Measurements from ENCODE around the gene RNF112. TPM values are rescaled to one million over a fixed set of nuclear protein-coding genes. Genes with fewer than 3 reads are reported as not detected.

Gene RNF112, protein sequence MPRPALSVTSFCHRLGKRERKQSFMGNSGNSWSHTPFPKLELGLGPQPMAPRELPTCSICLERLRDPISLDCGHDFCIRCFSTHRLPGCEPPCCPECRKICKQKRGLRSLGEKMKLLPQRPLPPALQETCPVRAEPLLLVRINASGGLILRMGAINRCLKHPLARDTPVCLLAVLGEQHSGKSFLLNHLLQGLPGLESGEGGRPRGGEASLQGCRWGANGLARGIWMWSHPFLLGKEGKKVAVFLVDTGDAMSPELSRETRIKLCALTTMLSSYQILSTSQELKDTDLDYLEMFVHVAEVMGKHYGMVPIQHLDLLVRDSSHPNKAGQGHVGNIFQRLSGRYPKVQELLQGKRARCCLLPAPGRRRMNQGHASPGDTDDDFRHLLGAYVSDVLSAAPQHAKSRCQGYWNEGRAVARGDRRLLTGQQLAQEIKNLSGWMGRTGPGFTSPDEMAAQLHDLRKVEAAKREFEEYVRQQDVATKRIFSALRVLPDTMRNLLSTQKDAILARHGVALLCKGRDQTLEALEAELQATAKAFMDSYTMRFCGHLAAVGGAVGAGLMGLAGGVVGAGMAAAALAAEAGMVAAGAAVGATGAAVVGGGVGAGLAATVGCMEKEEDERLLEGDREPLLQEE
- polyA plus RNA-seq (33.3 and 34.7 TPM in 2 replicates), polyA minus RNA-seq (10.2 and 11.1 TPM in 2 replicates)

GRCh38 chr17:19410875-19411620 is at the start of gene RNF112:
Gene RNF112 (plus strand): TSS chr17:19411232. CDS start chr17:19411409, 177 bp downstream.
- peak within 1 kb of the TSS; percentile 59 for H3K4me3 ChIP-seq (ENCODE audit: low read length)
- no peaks in the 10 kb centered on the region for H3K79me2 ChIP-seq (replicated peaks; ENCODE audit: insufficient read depth, low read length)
- H3K27me3 ChIP-seq (ENCODE audit: insufficient read depth, low read depth, low read length) = no peaks in the 10 kb centered on the region
- H2AFZ ChIP-seq (ENCODE audit: low read depth, low read length) = peak within 1 kb of the TSS; percentile 74
- H3K4me2 ChIP-seq (ENCODE audit: low read length) = peak within 1 kb of the TSS; percentile 48
- no peaks in the 10 kb centered on the region for H3K9me3 ChIP-seq (ENCODE audit: low read length)
- no peaks in the 10 kb centered on the region for H3F3A ChIP-seq (ENCODE audit: insufficient read depth, low read length, poor library complexity, severe bottlenecking)
- peak; percentile 64 for TF ChIP-seq EP300 (conservative IDR thresholded peaks at IDR 0.05; ENCODE audit: poor library complexity, severe bottlenecking)
- TF ChIP-seq, protein P1, sequence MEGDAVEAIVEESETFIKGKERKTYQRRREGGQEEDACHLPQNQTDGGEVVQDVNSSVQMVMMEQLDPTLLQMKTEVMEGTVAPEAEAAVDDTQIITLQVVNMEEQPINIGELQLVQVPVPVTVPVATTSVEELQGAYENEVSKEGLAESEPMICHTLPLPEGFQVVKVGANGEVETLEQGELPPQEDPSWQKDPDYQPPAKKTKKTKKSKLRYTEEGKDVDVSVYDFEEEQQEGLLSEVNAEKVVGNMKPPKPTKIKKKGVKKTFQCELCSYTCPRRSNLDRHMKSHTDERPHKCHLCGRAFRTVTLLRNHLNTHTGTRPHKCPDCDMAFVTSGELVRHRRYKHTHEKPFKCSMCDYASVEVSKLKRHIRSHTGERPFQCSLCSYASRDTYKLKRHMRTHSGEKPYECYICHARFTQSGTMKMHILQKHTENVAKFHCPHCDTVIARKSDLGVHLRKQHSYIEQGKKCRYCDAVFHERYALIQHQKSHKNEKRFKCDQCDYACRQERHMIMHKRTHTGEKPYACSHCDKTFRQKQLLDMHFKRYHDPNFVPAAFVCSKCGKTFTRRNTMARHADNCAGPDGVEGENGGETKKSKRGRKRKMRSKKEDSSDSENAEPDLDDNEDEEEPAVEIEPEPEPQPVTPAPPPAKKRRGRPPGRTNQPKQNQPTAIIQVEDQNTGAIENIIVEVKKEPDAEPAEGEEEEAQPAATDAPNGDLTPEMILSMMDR (IDR thresholded peaks at IDR 0.05; ENCODE audit: poor library complexity, severe bottlenecking) = no peak
- TF ChIP-seq TAF1 (IDR thresholded peaks at IDR 0.05; ENCODE audit: low read depth) = peak; percentile 69
- TF ChIP-seq REST (IDR thresholded peaks at IDR 0.05; ENCODE audit: borderline replicate concordance) = peak; percentile 85
- TF ChIP-seq POLR2AphosphoS5 (IDR thresholded peaks at IDR 0.05) = peak; percentile 57
- peak; percentile 52 for TF ChIP-seq SMC3 (conservative IDR thresholded peaks at IDR 0.05; ENCODE audit: poor library complexity)
- peak; percentile 50 for TF ChIP-seq RAD21 (conservative IDR thresholded peaks at IDR 0.05)
- no peak for TF ChIP-seq EZH2 (IDR thresholded peaks at IDR 0.05; ENCODE audit: borderline replicate concordance, insufficient read depth, low read length, poor library complexity, severe bottlenecking)
- peak; percentile 31 for TF ChIP-seq MXI1 (conservative IDR thresholded peaks at IDR 0.05; ENCODE audit: poor library complexity, severe bottlenecking)
- no peaks in the 10 kb centered on the region for H3K36me3 ChIP-seq (ENCODE audit: insufficient read depth, low read length)
- H3K9ac ChIP-seq (ENCODE audit: low read length) = peak within 1 kb of the TSS; percentile 70
- H3K9me2 ChIP-seq (ENCODE audit: insufficient read depth, low read length) = no peaks in the 10 kb centered on the region
- H4K20me1 ChIP-seq (ENCODE audit: insufficient read depth) = no peaks in the 10 kb centered on the region
- peak within 1 kb of the TSS; percentile 74 for H3K27ac ChIP-seq (ENCODE audit: low read length)

GRCh38 chr17:19361326-19361725 is 49.7 kb upstream of the RNF112 start:
- Histone ChIP-seq H3K4me2 (ENCODE audit: low read length) (peak overlapping the region; percentile 91), H4K20me1 (ENCODE audit: insufficient read depth) (no peaks in the 10 kb centered on the region), H3K9me2 (ENCODE audit: insufficient read depth, low read length) (no peaks in the 10 kb centered on the region), H3K9me3 (ENCODE audit: low read length) (no peaks in the 10 kb centered on the region), H3K4me3 (ENCODE audit: low read length) (peak overlapping the region; percentile 98), H3K36me3 (ENCODE audit: insufficient read depth, low read length) (peaks cover 13% of the 10 kb centered on the region), H3K27ac (ENCODE audit: low read length) (no peak overlapping the region), H3K79me2 (replicated peaks; ENCODE audit: insufficient read depth, low read length) (peaks cover 7% of the 10 kb centered on the region), H3K27me3 (ENCODE audit: insufficient read depth, low read depth, low read length) (no peaks in the 10 kb centered on the region), H2AFZ (ENCODE audit: low read depth, low read length) (no peak overlapping the region), H3K9ac (ENCODE audit: low read length) (peak overlapping the region; percentile 87), H3F3A (ENCODE audit: insufficient read depth, low read length, poor library complexity, severe bottlenecking) (no peaks in the 10 kb centered on the region)
- TF ChIP-seq POLR2AphosphoS5 (IDR thresholded peaks at IDR 0.05) (no peak), REST (IDR thresholded peaks at IDR 0.05; ENCODE audit: borderline replicate concordance) (no peak), EZH2 (IDR thresholded peaks at IDR 0.05; ENCODE audit: borderline replicate concordance, insufficient read depth, low read length, poor library complexity, severe bottlenecking) (no peak), MXI1 (conservative IDR thresholded peaks at IDR 0.05; ENCODE audit: poor library complexity, severe bottlenecking) (no peak)
- TF ChIP-seq, protein P1 (IDR thresholded peaks at IDR 0.05; ENCODE audit: poor library complexity, severe bottlenecking) = no peak

Measured in neural cell (in vitro differentiated cells).